SH-SY5Y (cell line): ENCODE measurements around the gene NCAM1.

Source experiments
- GATA2 ChIP-seq: IDR thresholded peaks from 2 replicates; pipeline ENCODE4 v1.6.1; 2011; ENCODE audit warnings: mild to moderate bottlenecking, low read depth, low read length
- GATA3 ChIP-seq: IDR thresholded peaks from 2 replicates; pipeline ENCODE4 v1.6.1; 2011; ENCODE audit warnings: low read depth, mild to moderate bottlenecking, low read length, moderate library complexity

The NCAM1 gene

GRCh38 chr11:113168354-113169342 lies 207.4 kb downstream of the NCAM1 start:
- peak; percentile 88 for TF ChIP-seq GATA2
- TF ChIP-seq GATA3 = peak; percentile 74

GRCh38 chr11:113172382-113172951 lies 211.2 kb downstream of the NCAM1 start:
- no peak for TF ChIP-seq GATA2
- no peak for TF ChIP-seq GATA3

- TF ChIP-seq GATA3 (0 out of 2 replicates have a peak, but pooled peaks have one; percentile 52), GATA2 (peak; percentile 76)
Measured at GRCh38 chr11:113173126-113173525, 211.9 kb downstream of the NCAM1 start.

GRCh38 chr11:113174882-113175281 lies 213.7 kb downstream of the NCAM1 start:
- TF ChIP-seq GATA2 = no peak
- TF ChIP-seq GATA3 = no peak

GRCh38 chr11:113176599-113177360 lies 215.6 kb downstream of the NCAM1 start:
- TF ChIP-seq GATA3 = no peak
- TF ChIP-seq GATA2 = no peak

- TF ChIP-seq GATA2 (no peak), GATA3 (no peak)
Measured at GRCh38 chr11:113177671-113178070, 216.5 kb downstream of the NCAM1 start.

GRCh38 chr11:113178381-113179070 lies 217.3 kb downstream of the NCAM1 start:
- TF ChIP-seq GATA3 (no peak), GATA2 (no peak)

GRCh38 chr11:113179181-113179704 lies 218.0 kb downstream of the NCAM1 start:
- TF ChIP-seq GATA2 (no peak), GATA3 (no peak)

- TF ChIP-seq GATA2 = no peak
- TF ChIP-seq GATA3 = no peak
Measured at GRCh38 chr11:113181094-113181493, 219.9 kb downstream of the NCAM1 start.

GRCh38 chr11:113182288-113182687 lies 221.1 kb downstream of the NCAM1 start:
- TF ChIP-seq GATA2 = no peak
- no peak for TF ChIP-seq GATA3

GRCh38 chr11:113184498-113184897 lies 223.3 kb downstream of the NCAM1 start:
- TF ChIP-seq GATA3 = no peak
- no peak for TF ChIP-seq GATA2

- TF ChIP-seq GATA3 = no peak
- TF ChIP-seq GATA2 = no peak
Measured at GRCh38 chr11:113188371-113188834, 227.2 kb downstream of the NCAM1 start.

- TF ChIP-seq GATA2 (no peak), GATA3 (no peak)
Measured at GRCh38 chr11:113189909-113190667, 228.9 kb downstream of the NCAM1 start.
